PC-3 (cell line): ENCODE results near the gene DDOST. TPM values are rescaled to one million over a fixed set of nuclear protein-coding genes. Genes with fewer than 3 reads are reported as not detected.

Source experiments
- ATAC-seq: fragments of 200-7000 bp; cut with Tn5 transposase; 2 replicates; pipeline ENCODE4 v1.9.1; 2020; ENCODE audit warnings: mild to moderate bottlenecking, moderate library complexity
- BruUV-seq: library from RNA; stranded (reverse); fragments of 400-500 nt; replicated peaks from 2 replicates; lab custom pipeline; 2021; lab: Mats Ljungman, UMichigan
- CTCF ChIA-PET: fragments of 300-600 bp; sonication (Branson Sonifier 250); formaldehyde crosslinking; loops from one replicate; lab custom pipeline; 2022; ENCODE audit warnings: antibody characterized with exemption; lab: Charles Lee
- POLR2A ChIA-PET: fragments of 300-600 bp; sonication (Branson Sonifier 250); formaldehyde crosslinking; loops from one replicate; lab custom pipeline; 2022; ENCODE audit warnings: antibody characterized with exemption; ENCODE audit not compliant: unreplicated experiment; lab: Charles Lee
- DNase-seq: peaks from one replicate; pipeline ENCODE4 v3.0.0-alpha.2; 2015
- H2AFZ ChIP-seq: fragments of 300-600 bp; sonication (generic); 2 replicates; pipeline ENCODE4 v1.6.0; 2016; ENCODE audit warnings: antibody characterized with exemption, low read length
- H3F3A ChIP-seq: fragments of 300-600 bp; sonication (generic); one replicate; pipeline ENCODE4 v1.6.0; 2017; ENCODE audit warnings: antibody characterized with exemption, low read length, control low read depth, mild to moderate bottlenecking; ENCODE audit not compliant: unreplicated experiment
- H3K27ac ChIP-seq: fragments of 300-600 bp; sonication (generic); 2 replicates; pipeline ENCODE4 v1.5.1; 2016; ENCODE audit warnings: mild to moderate bottlenecking, low read length
- H3K27me3 ChIP-seq: fragments of 300-600 bp; sonication (generic); 2 replicates; pipeline ENCODE4 v1.6.1; 2016; ENCODE audit warnings: low read length, mixed read lengths
- H3K36me3 ChIP-seq: fragments of 300-600 bp; sonication (generic); 2 replicates; pipeline ENCODE4 v1.6.1; 2016; ENCODE audit warnings: low read depth, mixed run types, low read length, mixed read lengths
- H3K4me1 ChIP-seq: fragments of 300-600 bp; sonication (generic); 2 replicates; pipeline ENCODE4 v1.5.1; 2016; ENCODE audit warnings: low read length; ENCODE audit not compliant: insufficient read depth
- H3K4me2 ChIP-seq: fragments of 300-600 bp; sonication (generic); 2 replicates; pipeline ENCODE4 v1.6.0; 2016; ENCODE audit warnings: low read length
- H3K4me3 ChIP-seq: fragments of 300-600 bp; sonication (generic); 2 replicates; pipeline ENCODE4 v1.5.1; 2016; ENCODE audit warnings: mild to moderate bottlenecking, low read length, mixed read lengths
- H3K79me2 ChIP-seq: fragments of 300-600 bp; sonication (generic); 2 replicates; pipeline ENCODE4 v1.6.1; 2017; ENCODE audit warnings: low read length, mixed read lengths
- H3K9ac ChIP-seq: fragments of 300-600 bp; sonication (generic); 2 replicates; pipeline ENCODE4 v1.6.0; 2016; ENCODE audit warnings: mild to moderate bottlenecking, low read length
- H3K9me2 ChIP-seq: fragments of 300-600 bp; sonication (generic); replicated peaks from 2 replicates; pipeline ENCODE4 v1.6.1; 2016; ENCODE audit warnings: mixed run types, low read length, mixed read lengths
- H3K9me3 ChIP-seq: fragments of 300-600 bp; sonication (generic); 2 replicates; pipeline ENCODE4 v1.6.1; 2016; ENCODE audit warnings: low read length, mixed read lengths
- H4K20me1 ChIP-seq: fragments of 300-600 bp; sonication (generic); 2 replicates; pipeline ENCODE4 v1.6.1; 2016; ENCODE audit warnings: low read length, mixed read lengths
- EZH2 ChIP-seq: fragments of 300-600 bp; sonication (generic); IDR thresholded peaks from one replicate; pipeline ENCODE4 v1.6.1; 2017; ENCODE audit warnings: antibody characterized with exemption, mild to moderate bottlenecking, low read length; ENCODE audit not compliant: unreplicated experiment
- EZH2phosphoT487 ChIP-seq: fragments of 300-600 bp; sonication (generic); IDR thresholded peaks from 2 replicates; pipeline ENCODE4 v1.6.1; 2018; ENCODE audit warnings: mild to moderate bottlenecking, antibody characterized with exemption, low read length, borderline replicate concordance
- intact Hi-C: fragments of 100-400 bp; cut with micrococcal nuclease; formaldehyde crosslinking; loops from 2 replicates; pipeline ENCODE4 v1.9.0; 2023
- total RNA-seq: library from RNA; depleted of rRNA; stranded (reverse); fragments of >200 nt; gene quantifications from 2 replicates; pipeline ENCODE4 v1.2.3, GENCODE V29; 2014
- TF ChIP-seq, protein P1 (sequence below): fragments of 300-600 bp; sonication (generic); conservative IDR thresholded peaks from 2 replicates; pipeline ENCODE4 v1.5.1; 2017; ENCODE audit warnings: antibody characterized with exemption, low read depth, mild to moderate bottlenecking, low read length

Gene DDOST
- total RNA-seq, 1 experiment from 2014 or later = 357 TPM

GRCh38 chr1:20624709-20625108, 36.5 kb downstream of the DDOST start:
- no peak for ATAC-seq
- intact Hi-C loops = no loop called here
- Histone ChIP-seq H3K27ac (no peak overlapping the region), H3K36me3 (no peaks in the 10 kb centered on the region), H3K27me3 (no peaks in the 10 kb centered on the region), H3K9me2 (no peaks in the 10 kb centered on the region), H3K4me2 (no peak overlapping the region), H3K9ac (no peak overlapping the region), H4K20me1 (no peaks in the 10 kb centered on the region), H3K4me1 (no peaks in the 10 kb centered on the region), H3F3A (no peaks in the 10 kb centered on the region), H3K79me2 (no peaks in the 10 kb centered on the region), H2AFZ (no peak overlapping the region), H3K9me3 (no peaks in the 10 kb centered on the region), H3K4me3 (no peak overlapping the region)
- TF ChIP-seq, protein P1, sequence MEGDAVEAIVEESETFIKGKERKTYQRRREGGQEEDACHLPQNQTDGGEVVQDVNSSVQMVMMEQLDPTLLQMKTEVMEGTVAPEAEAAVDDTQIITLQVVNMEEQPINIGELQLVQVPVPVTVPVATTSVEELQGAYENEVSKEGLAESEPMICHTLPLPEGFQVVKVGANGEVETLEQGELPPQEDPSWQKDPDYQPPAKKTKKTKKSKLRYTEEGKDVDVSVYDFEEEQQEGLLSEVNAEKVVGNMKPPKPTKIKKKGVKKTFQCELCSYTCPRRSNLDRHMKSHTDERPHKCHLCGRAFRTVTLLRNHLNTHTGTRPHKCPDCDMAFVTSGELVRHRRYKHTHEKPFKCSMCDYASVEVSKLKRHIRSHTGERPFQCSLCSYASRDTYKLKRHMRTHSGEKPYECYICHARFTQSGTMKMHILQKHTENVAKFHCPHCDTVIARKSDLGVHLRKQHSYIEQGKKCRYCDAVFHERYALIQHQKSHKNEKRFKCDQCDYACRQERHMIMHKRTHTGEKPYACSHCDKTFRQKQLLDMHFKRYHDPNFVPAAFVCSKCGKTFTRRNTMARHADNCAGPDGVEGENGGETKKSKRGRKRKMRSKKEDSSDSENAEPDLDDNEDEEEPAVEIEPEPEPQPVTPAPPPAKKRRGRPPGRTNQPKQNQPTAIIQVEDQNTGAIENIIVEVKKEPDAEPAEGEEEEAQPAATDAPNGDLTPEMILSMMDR = no peak
- TF ChIP-seq EZH2phosphoT487 (no peak), EZH2 (no peak)
- ChIA-PET CTCF (interaction anchor here (0.5 kb wide), 1 partner anchor 191 kb away, joined by 3 read pairs; no protein-coding TSS in a partner anchor), POLR2A (no interaction called here)
- DNase-seq = no peak
- no TSS peak for BruUV-seq

DNA sequence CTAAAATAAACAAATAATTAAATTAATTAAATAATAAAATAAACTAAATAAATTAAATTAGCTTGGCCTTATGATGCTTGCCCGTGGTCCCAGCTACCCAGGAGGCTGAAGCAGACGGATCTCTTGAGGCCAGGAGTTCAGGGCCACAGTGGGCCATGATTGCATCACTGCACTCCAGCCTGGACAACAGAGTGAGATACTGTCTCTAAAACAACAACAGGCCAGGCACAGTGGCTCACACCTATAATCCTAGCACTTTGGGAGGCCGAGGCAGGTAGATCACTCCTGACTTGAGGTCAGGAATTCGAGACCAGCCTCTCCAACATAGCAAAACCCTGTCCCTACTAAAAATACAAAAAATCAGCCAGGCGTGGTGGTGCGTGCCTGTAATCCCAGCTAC, 40.2 kb downstream of the DDOST start:
- TF ChIP-seq EZH2 = no peak
- TF ChIP-seq, protein P1 = no peak
- TF ChIP-seq EZH2phosphoT487 = no peak
- no peak for ATAC-seq
- ChIA-PET CTCF (no interaction called here), POLR2A (no interaction called here)
- H3F3A ChIP-seq = no peaks in the 10 kb centered on the region
- BruUV-seq = no TSS peak
- intact Hi-C loops = no loop called here
- no peaks in the 10 kb centered on the region for H3K79me2 ChIP-seq
- H3K9ac ChIP-seq = no peak overlapping the region
- no peak overlapping the region for H3K27ac ChIP-seq
- H3K27me3 ChIP-seq = no peaks in the 10 kb centered on the region
- DNase-seq = no peak
- peaks cover 2% of the 10 kb centered on the region for H3K36me3 ChIP-seq
- H3K4me1 ChIP-seq = peaks cover 4% of the 10 kb centered on the region; the same call in 1 of the 2 replicates
- no peaks in the 10 kb centered on the region for H3K9me2 ChIP-seq
- H3K4me2 ChIP-seq = no peak overlapping the region
- H2AFZ ChIP-seq = no peak overlapping the region
- no peaks in the 10 kb centered on the region for H3K9me3 ChIP-seq
- no peaks in the 10 kb centered on the region for H4K20me1 ChIP-seq
- no peak overlapping the region for H3K4me3 ChIP-seq

- no peak for ATAC-seq
Observed at GRCh38 chr1:20619999-20620398, 41.2 kb downstream of the DDOST start.

More at GRCh38 chr1:20619999-20620398, 41.2 kb downstream of the DDOST start:
- Histone ChIP-seq H3K9me3 (no peaks in the 10 kb centered on the region), H3F3A (no peaks in the 10 kb centered on the region), H3K4me2 (no peak overlapping the region), H3K79me2 (no peaks in the 10 kb centered on the region), H3K27me3 (no peaks in the 10 kb centered on the region), H2AFZ (no peak overlapping the region), H3K4me1 (peaks cover 4% of the 10 kb centered on the region; the same call in 1 of the 2 replicates), H3K9ac (no peak overlapping the region), H3K4me3 (no peak overlapping the region), H3K36me3 (peaks cover 3% of the 10 kb centered on the region), H3K9me2 (no peaks in the 10 kb centered on the region), H4K20me1 (no peaks in the 10 kb centered on the region), H3K27ac (no peak overlapping the region)
- intact Hi-C loops = no loop called here
- no peak for DNase-seq
- ChIA-PET CTCF (no interaction called here), POLR2A (no interaction called here)
- TF ChIP-seq, protein P1 = no peak
- TF ChIP-seq EZH2phosphoT487 (no peak), EZH2 (no peak)
- no TSS peak for BruUV-seq
